ENCODE results near the gene SP100.
"Not testable (repeated sequence)": the region's sequence is repeated elsewhere in the genome, so short reads cannot be mapped to it uniquely, and the experiment has no call there.

Gene SP100

DNA sequence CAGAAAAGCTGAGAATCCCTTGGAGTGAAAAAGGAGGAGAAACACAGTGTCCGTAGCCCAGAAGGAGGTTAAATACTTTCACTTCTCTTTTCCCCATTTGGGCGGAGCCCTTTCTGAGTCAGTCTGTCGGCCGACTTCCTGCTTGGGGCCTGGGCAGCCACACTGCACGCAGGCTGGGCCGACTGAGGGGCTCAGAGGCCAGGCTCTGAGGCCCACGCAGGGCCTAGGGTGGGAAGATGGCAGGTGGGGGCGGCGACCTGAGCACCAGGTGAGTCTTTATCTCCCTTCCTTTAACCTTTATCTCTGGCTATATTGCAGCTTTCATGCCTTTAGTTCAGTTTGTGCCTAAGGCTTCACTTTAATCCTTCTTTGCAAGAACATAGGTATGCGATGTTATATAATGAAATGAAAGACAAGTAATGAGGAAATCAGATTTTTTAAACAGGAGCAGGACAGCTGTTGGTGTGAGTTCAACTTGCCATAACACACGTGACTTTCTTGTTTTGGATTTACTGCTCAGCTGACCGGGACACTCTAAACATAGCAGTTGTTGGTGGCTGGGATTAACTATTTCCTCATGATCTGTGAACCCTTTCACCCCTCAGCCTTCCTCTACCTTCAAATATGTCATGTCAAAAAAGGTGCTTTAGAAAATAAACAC is at the start of gene SP100:
Gene SP100 (plus strand): TSS at position 141 of the 661 bp plus-strand sequence. CDS start 96 bp downstream, at position 237.
- DNase-seq = peak; percentile 81

DNA sequence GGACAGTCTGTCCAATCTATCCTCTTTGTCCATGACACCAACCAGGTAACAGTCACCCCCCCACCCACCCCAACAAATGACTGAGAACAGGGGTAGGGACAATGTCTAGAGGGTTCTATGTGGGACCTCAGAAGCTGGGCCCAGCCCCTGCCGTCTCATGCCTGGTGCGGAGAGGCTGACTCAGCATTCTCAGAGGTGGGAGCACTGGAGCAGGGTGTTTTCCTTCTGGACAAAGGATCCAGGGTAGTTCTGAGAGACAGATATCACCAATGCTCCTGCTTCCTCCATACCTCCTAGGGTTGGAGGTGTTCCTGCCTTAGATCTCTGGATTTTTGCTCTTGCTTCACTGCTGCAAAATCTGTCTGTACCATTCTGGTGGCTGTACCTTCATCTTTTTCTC is 33.9 kb upstream of the SP100 start:
- DNase-seq = no peak

DNA sequence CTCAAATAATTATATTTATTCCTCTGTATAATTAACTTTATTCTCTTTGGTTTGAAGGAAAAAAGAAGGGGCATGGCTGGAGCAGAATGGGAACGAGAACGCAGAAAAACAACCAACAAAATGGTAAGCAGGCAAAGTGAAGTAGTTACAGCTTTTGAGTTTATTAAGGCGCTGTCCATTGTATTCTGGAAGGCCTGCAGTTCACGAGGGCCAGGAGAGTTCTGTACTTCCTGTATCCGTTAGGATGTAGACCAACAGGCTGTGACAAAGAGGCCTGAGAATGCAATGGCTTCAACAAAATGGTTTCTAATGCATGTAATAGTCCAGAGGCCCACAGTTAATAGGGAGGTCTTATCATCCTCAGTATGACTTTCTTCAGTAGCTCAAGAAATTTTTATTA is 32.5 kb upstream of the SP100 start:
- DNase-seq = no peak

DNA sequence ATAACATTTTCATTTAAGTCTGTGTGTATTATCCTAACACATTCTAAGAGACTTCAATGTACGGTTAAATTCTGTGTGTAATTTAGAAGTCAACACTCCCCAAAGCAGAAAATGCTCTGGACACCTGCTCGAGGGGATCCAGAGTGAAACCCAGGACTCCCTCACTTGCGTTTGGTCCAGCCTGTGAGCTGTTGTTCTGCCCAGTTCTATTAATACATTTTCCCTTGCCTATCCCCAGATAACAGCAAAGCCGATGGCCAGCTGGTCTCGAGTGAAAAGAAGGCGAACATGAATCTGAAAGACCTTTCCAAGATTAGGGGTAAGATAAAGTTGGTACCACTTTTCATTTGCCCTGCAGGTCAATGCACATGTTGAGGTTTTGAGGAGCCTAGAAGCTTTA is 31.0 kb upstream of the SP100 start:
- no peak for DNase-seq

DNA sequence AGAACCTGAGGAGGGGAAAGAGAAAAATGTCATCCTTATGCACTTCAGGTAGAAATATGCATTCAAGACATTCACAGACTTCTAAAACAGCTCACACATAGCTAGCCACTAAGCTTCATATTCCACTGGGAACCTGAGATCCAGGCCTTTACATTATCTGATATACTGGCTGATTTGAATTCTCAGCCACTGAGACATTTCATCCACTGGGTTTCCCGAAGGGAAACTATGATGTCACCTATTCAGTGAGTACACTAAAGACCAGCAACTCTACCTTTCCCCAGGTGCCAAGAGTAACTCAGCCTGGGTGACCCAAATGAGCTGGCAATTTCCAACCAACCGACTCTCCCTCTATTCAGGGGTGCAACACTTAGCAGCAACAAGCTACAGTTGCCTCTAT is 21.7 kb upstream of the SP100 start:
- DNase-seq = no peak

DNA sequence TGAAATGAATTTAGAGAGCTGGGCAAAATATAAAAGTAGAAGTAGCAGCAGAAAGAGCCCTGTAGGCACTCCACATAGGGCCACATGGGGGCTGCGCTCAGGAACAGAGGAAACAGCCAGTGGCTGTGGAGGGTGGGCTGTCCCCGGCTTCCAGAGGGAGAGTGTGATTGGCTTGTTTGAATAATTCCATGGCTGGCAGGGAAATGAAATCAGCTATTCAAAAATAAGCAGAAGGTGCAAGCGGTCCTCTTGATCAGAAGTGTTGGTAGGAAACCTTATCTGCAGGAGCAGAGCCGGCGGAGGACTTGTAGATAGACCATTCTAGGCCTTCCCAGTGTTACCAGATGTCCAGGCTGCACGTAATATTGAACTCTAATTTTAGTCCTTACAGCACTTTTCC is 17.3 kb upstream of the SP100 start:
- not testable (repeated sequence) for DNase-seq

DNA sequence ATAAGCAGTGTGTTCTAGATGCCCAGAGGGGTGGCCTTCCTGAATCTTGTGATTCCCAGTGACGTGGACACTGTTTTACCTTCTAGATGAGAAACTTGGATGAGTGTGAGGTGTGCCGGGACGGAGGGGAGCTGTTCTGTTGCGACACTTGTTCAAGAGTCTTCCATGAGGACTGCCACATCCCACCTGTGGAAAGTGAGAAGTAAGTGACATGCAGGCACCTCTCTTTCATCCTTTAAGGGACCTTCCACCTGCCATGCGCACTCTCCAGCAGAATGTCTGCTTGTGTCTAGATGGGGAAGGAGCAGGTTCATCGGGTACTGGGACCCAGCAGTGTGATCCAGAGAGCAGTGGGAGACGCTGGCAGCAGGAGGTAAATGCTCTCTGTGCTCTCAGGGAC is 16.0 kb upstream of the SP100 start:
- no peak for DNase-seq

DNA sequence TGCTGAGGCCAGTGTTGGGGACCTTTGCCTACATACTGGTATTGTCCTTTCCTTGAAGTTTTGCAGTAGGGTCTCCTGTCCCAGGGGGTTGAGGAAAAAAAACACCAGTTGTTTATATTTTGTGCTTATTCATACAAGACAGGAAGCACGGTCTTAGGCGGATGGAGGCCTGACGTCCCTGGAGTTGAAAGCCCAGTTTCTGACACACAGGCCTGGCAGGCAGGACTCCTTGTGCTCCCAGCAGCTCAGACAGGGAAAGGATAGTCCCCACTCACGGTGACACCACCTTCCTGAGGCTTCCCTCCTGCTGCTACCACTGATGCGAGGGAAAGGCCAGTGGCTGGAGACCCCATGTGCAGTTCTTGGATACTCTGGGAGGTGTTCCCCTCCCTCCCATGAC is 15.5 kb upstream of the SP100 start:
- no peak for DNase-seq

DNA sequence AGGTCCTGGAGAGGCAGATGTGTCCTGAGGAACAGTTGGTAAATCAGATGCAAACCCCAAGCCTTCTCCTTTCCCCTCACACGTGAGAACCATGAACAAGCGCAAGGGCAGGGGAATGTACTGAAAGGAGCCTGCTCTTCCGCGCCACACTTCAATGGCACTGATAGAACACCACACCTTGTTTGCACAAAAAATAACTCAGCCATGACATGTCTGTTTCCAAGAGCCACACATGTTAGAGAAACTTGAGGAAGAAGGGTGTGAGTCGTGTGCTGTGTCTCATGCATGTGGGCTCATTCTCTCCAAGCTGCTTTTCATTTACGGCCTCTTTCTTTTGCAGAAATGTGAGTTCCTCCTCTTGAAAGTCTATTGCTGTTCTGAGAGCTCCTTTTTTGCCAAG is 15.0 kb upstream of the SP100 start:
- not testable (repeated sequence) for DNase-seq

DNA sequence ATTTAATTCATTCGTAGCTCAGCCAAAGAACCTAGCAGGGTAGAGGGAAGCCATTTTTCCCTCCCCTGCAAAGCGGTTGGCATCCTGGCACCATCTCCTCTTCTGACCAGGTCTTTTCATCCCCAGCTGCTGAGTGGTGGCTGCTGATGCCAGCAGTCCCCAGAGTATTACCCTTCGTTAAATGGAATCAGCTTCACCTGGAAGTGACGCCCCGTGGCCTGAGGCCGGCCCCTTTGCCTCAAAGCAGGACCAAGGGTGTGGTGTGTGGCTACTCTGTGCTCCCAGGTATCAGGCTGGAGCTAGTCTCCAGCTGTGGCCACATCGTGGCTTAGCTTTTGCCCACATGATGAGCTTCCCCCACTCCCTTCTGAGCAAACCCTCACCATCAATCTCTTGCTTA is 12.3 kb upstream of the SP100 start:
- no peak for DNase-seq

DNA sequence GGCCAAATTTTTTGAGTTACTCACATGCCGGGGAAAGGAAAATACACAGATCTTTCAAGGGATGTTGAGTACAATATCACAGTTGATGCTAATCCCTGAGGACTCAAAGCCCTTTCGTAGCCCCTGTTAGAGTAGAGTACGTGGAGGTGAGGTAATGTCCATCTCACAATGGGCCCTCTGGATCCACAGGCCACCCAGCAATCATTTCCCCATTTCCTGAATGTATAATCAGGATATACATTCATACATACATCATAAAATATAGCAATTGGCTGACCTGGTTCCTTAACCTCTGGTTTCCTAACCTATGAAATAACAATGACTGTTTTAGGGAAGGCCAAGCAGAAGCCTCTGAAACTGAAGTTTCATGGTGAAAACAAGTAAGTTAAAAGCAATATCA is 10.2 kb upstream of the SP100 start:
- DNase-seq = no peak

DNA sequence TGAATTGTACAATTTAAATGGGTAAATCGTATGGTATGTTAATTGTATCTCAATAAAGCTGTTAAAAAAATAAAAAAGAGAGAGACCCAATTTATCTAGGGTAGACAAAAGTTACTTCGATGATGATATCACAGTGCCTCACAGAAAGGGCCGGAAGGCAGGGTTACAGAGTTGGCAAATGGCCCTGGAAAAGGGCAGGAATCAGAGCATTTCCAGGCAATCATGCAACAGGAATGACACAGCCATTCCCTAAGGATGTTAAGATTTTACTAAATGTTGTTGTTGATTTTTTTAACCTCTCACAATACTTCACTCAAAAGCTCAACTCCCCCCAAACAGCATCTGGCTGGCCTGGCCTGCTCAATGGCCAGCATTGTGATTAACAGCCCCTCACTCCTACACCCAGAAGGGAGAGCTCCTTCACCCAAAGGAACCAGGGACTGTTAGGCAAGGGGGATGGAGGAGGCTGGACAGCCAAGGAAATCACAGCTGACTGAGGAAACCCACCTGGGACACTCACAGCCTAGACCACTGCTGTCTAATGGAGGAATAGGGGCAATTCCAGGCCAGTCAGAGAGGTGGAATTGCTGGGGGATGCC is 7.7 kb upstream of the SP100 start:
- DNase-seq = no peak

DNA sequence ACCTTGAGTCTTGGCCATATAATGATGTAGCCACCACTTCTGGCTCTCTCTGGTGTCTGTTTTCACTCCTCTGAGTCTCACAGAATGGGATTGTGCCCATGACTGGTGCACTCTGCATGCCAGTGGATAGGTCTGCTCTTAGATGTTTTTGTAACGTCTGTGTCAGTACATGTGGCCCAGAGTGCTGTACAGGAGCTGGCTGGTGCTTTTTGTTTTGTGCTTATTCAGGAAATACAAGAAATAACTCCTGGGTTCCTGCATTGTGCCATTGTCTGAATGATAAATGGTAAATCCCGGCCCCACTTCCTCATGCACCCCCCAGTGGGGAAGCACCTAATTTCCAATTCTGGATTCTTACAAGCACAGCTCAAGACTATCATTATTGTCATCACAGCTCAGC is 6.7 kb upstream of the SP100 start:
- not testable (repeated sequence) for DNase-seq

DNA sequence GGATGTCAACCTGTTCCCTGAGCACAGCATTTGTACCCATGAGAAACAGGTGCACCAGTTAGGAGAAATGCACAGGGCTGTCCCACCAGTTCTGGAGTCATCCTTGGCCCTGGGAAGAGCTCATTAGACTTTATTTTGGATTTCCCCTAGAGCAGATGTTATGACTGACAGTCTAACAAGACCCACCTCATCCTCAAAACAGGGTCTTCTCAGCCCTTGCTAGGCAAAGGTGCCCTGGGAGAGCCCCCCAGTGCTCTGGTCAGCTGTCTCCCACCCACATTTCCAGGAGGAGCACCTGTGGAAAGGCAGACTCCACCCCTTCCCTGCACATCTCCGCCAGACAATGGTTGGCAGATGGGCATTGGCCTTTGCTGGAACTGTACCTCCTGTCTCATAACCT is 5.7 kb upstream of the SP100 start:
- no peak for DNase-seq

DNA sequence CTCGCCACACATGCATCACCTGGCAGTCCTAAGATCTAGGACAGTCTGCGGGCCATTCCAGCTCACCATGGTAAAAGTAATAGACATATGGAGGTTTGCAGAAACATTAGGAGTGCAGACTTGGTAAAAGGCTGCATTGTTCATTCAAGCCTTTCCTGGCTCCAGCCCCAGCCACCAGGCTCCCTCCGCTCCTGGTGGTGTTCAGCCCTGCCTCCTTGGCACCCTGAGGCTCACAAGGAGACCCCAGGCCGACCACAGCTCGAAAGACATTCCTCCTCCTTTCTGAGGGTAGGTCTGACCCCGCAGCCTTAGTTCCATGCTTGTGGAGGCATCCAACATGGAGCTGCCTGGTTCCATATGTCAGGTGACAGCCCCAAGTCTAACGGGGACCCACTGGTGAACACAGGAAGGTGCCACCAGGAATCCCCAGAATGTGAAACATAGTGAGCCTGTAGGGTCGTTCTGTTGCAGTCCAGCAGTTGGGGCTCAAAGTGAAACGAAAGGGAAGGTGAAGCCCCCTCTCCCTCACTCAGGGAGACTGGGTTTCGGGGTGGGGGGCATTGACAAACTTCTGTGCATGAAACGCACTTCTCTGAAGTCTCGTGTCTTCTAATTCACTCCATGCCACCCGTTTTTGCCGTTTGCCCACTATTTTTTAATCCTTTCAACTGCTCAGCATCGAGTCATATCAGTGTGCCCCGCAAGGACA is 5.0 kb upstream of the SP100 start:
- no peak for DNase-seq

DNA sequence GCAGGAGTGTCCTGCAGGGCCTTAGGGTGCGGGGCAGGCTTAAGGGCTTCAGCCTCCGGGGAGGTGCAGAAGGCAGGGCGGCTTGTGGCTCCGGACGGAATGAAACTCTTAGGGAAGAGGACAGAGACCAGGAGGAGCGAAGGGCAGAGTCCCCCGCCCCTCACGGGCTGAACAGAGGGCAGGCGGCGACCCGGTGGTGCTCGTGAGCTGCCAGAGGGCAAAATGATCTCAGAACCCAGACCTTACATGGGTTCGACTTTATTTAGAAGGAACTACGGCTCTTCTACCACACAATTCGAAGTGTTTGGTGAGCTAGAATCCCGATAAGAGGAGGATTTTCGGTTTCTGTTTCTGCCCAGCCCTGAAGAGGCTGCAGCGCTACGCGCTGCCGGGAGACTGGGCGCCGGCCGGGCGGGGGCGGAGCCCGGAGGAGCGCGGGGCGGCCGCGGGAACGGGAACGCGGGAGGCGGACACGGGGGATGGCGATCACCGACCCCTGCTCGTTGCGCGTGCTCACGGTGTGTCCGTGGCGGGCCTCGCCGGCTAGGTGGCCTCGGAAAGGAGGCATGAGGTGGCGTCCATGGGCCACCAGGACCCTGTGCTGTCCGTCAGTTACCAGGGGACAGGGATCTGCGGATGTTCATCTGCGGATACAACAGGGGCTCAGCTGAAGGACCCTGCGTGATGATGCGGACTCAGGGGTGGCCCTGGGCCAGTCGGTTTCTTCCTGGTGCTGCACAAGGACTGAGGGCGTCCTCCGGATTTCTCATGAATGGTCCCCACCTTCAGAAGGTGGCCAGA is 4.2 kb upstream of the SP100 start:
- DNase-seq = peak; percentile 73

DNA sequence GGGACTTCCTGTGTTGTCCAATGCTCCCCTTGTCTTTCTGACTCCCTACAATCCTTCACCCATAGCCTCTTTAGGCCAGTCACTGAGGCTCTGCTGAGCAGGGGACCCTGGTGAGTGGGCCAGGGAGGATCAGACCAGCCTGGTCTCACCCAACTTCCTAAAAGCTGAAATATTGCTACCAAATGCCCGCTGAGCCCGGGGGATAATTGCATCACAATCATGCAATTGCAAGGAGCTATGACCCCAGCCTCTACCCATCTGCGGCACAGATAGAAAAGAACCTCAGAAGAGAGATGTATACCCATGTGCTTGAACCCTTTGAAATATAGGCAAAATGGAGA is 3.7 kb upstream of the SP100 start:
- DNase-seq = no peak

DNA sequence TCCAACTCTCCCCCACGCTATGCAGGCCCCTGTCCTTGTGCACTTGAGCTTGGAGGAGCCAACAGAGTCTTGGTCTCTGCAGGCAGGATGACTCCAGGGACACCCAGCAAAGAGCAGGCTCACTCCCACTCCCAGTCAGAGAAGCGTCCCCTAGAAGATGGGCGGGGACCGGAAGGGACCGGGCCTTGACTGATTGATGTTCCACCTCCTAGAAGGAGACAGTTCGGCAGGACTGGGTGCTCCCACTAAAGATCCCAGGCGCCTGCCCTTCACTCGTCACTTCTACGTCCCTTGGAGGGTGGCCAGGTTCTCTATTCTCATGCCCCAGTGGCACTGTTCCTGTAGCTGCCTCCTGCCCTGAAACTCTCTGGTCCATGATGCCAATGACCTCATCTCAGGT is 3.2 kb upstream of the SP100 start:
- DNase-seq = no peak

DNA sequence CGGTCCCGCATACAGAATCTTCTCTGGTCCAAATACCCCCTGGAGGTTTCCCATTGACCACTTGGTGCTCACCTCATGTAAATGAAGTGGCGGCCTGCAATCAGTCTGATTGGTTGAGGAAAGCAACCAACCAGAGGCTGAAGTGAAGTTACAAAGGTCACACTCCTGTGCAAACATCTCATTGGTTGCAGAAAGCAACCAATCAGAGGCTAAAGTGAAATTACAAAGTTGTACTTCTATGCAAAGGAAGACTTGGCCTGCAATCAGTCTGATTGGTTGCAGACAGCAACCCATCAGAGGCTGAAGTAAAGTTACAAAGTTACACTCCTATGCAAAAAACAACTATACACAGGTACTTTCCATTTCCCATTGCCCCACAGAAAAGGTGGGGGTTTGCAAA is 2.5 kb upstream of the SP100 start:
- no peak for DNase-seq

DNA sequence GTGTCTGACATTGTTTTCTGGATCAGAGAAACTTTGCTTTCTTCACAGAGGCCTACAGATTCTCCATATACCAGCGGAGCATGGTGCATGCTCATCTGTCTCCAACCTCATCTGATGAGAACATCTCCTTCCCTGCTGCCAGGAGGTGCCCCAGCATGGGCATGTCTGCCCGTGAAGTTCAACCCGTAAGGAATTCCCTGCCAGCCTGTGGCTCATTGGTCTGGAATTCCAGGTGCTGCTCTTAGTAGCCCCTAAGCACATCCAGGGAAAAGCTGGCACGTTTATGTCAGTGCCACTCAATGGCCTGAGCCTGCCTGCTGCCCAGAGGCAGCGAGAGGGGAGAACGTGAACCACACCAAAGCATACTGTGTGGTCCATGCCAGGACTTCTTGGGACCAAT is 1.7 kb upstream of the SP100 start:
- DNase-seq = no peak

DNA sequence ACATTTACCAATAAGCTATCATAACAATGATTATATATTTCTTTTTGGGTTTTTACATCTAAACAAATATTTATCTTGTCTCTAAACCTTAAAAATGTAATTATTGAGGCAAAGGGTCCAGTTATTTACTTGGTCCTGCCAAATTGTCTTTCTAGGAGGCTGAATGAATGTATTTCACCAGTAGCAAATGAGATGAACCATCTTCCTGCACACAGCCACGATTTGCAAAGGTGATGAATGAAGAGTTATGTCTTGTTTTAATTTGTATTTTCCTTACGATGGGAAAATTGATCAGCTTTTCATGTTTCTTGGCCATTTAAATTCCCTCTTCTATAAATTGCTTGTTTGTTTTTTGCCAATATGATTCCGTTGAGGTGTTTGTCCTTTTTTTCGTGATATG is 1.4 kb downstream of the SP100 start:
- DNase-seq = no peak

DNA sequence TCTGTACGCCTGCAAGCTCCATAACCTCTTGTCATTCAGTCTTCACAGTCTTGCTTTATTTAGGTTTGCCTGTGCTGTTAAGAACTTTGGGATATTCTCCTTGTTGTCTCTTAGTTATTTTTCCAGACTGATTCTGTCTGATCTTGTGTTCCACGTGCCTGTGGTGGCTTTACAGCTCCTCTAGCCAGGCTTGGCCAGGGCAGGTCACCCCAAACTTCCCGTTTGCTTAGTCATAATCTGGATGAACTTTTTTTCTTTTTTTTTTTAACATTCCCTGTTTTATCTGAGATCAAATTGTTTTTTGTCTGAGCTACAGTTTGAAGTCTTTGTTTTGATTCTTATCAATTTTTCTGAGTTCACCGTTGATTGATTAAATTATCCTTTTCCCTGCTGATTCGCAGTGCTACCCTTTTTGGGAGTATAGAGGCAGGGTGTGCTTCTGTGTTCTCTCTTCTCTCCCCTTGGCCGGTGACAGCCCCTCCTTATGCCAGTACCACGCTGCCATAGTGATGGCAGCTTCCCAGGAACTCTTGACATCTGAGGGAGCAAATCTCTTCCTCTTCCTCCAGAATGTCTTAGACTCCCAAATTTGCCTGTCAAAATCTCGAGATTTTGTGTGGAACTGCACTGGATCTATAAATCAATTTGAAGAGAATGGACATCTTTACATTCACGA is 2.5 kb downstream of the SP100 start:
- no peak for DNase-seq

DNA sequence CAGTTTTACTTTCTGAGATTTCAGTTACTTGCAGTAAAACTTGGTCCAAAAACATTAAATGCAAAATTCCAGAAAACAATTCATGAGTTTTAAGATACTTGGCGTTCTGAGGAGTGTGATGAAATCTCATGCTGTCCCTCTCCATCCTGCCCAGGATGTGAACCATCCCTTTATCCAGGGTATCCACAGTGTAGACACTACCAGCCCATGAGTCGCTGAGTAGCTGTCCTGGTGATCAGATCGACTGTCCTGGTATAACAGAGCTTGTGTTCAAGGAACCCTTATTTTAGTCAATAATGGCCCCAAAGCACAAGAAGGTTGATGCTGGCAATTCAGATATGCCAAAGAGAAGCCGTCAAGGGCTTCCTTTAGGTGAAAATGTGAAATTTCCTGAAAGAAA is 3.2 kb downstream of the SP100 start:
- DNase-seq = no peak
